DMS 273 (cell line): ENCODE results near the gene SCGB2B2.
"Not testable (repeated sequence)": the region's sequence is repeated elsewhere in the genome, so short reads cannot be mapped to it uniquely, and the experiment has no call there.

Experiments
- DNase-seq: peaks from one replicate; lab custom pipeline; 2025; ENCODE audit not compliant: unreplicated experiment; lab: John Stamatoyannopoulos, UW

The SCGB2B2 gene

DNA sequence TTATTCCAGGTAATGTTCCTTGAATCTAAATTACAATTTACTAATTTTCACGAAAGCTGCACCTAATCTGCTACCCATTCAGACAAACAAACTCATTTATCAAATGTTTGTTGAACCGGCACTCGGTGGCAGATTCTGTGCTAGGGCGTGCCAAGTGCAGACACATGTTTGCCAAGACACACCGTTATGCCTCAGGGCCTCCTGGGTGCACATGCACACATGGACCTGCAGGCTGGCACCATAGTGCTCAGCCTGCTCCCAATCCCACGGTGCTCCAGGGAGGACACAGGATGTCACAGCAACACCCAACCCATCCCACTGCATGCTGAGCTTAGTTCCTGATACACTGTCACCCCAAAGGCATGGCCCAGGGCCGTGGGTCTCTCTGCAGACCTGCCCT is 7.7 kb downstream of the SCGB2B2 start:
- DNase-seq = no peak

DNA sequence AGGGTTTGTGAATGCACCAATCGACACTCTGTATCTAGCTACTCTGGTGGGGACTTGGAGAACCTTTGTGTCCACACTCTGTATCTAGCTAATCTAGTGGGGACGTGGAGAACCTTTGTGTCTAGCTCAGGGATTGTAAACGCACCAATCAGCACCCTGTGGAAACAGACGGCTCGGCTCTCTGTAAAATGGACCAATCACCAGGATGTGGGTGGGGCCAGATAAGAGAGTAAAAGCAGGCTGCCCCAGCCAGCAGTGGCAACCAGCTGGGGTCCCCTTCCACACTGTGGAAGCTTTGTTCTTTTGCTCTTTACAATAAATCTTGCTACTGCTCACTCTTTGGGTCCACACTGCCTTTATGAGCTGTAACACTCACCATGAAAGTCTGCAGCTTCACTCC is 8.3 kb downstream of the SCGB2B2 start:
- not testable (repeated sequence) for DNase-seq

DNA sequence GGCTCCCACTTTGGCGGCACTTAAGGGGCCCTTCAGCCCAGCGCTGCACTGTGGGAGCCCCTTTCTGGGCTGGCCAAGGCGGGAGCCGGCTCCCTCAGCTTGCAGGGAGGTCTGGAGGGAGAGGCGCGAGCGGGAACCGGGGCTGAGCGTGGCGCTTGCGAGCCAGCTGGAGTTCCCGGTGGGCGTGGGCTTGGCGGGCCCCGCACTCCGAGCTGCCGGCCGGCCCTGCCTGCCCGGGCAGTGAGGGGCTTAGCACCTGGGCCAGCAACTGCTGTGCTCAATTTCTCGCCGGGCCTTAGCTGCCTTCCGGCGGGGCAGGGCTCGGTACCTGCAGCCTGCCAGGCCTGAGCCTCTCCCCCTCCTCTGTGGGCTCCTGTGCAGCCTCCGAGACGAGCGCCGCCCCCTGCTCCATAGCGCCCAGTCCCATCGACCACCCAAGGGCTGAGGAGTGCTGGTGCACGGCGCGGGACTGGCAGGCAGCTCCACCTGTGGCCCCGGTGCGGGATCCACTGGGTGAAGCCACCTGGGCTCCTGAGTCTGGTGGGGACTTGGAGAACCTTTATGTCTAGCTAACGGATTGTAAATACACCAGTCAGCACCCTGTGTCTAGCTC is 8.8 kb downstream of the SCGB2B2 start:
- DNase-seq = peak; percentile 18

DNA sequence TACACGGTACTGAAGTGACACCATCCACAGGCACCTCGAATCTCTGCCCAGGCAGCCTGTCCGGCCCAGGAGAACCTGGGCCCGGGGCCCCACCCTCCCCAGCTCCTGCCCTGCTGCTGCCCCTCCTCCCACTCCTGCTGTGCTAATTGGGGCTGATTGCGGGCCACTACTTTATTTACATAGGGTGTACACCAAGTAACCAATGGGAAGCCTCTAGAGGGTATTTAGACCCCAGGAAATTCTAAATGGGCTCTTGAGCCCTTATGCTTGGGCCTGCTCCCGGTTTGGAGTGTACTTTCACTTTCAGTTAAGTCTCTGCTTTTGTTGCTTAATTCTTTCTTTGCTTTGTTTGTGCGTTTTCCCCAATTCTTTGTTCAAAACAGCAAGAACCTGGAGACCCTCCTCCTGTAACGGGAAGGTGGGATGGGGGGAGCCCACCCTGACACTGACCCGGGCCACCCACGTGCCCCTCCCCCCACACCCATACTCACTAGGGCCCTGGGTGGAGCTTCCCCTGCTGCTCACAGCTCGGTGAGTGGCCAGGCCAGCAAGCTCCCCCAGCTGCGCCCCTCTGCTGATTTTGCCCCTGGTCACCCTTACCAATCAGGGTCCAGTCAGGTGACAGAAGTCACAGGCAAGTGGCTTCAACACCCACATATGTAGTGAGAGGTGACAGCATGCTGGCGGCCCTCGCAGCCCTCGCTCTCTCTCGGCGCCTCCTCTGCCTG is 9.4 kb downstream of the SCGB2B2 start:
- peak; percentile 67 for DNase-seq

DNA sequence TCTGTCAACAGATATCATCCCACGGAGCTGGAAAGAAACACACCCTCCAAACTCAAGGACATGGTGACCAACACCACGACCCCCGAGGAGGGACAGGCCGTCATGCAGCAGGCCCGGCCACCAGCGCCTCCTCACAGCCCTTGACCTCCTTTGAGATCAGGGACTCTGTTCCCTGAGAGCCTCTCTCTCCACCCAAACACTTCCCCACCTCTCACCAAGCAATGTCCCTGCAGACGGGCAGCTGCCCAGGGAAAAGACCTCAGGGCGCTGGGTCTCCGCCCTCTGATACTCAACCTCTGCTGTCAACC is 10.0 kb downstream of the SCGB2B2 start:
- DNase-seq = no peak

DNA sequence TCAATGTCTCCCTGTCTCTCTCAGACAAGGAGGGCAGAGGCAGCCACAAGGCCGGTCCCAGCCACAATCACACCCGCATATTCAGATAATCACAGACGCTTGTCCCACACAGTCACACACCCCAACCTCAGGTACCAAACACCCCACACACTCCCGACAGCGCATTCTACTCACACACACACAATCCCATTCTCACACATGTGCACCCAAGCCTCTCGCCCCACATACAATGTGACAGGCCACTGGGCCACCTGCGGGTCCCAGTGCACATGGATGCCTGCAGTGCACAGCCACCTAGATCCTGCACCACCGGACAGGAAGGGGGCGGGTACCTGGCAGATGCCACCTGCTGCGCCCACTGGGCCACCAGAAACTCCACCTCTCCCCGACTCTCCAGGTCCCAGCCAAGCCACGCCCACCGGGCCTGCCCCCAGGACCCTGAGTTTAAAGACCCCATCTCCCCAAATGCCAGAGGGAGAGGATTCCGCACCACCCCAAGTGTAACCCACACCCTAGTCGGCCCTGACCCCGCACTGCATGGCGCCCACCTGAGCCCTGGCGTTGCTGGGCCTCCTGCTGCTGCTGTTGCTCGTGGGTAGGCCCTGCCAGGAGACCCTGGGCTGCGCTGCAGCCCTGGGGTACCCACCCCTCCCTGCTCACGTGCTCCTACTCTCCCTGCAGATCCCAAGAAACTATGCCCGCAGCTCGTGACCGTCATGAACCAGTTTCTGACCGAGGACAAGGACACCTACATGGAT is 10.6 kb downstream of the SCGB2B2 start:
- no peak for DNase-seq

DNA sequence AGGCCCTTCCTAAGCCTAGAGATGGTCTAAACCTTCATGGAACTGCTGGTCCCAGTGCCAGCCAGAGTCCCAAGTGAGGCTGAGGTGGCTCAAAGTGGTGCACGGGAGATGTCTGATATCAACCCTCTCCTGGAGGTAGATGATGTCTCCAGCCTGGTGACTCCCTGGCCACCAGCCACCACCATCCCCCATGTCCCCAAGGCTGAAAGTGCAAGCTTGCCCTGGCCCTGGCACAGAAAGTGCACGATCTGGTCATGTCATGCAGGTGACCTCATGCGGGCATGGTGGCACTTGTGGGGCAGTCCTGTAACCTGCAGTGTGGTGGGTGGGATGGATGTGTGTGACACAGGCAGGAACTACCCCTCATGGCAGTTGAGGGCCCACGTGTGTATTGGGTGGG is 11.7 kb downstream of the SCGB2B2 start:
- DNase-seq = not testable (repeated sequence)

DNA sequence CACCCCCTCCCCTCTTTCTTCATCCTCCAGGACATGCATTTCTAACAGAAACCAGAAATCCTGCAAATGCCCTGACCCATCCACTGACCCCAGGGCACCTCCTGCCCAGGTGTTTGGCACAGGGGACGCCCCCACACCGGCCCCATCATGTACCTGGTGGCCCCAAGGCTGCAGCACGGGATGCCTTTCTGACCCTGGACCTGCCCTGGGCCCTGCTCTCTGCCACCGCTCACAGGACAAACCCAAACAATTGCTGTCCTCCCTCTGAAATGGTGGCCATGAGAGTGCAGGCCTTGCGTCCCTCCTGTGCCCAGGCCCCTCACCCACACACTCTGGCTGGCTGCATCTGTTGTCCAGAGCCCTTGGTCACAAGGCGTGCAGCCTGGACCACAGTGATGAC is 12.1 kb downstream of the SCGB2B2 start:
- DNase-seq = no peak

DNA sequence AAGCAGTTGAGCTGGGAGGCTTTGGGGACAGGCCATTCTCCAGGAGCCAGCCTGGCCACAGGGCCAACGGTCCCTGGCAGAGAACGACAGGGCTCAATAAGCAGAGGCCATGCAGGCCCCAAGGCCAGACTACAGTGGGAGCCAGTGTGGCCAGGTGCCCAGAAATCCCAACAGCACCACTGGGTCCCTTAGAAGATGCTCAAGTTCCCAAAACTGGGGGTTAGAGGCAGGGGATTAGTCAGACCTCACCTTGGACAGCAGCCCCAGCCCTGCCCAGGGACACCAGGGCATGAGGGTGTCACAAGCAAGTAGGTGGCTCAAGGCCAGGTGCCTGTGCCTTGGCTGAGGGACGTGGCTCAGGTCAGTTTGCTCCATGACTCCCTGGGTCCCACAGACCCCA is 12.8 kb downstream of the SCGB2B2 start:
- no peak for DNase-seq

DNA sequence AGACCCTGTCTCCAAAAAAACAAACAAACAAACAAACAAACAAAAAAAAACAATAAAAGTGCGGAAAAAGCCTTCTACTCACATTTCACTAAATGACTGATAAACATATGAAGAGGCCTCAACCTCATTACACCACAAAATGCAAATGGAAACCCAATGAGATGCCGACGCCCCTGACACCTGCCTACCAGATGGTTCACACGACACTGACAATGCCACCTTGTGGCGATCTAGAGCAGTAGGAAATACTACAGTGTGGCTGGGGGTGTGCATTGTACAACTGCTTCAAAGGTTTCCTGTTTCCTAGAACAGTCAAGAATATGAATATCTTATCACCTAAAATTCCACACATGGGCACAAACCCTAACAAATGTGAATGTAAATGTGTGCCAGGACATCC is 14.0 kb downstream of the SCGB2B2 start:
- DNase-seq = peak; percentile 84

DNA sequence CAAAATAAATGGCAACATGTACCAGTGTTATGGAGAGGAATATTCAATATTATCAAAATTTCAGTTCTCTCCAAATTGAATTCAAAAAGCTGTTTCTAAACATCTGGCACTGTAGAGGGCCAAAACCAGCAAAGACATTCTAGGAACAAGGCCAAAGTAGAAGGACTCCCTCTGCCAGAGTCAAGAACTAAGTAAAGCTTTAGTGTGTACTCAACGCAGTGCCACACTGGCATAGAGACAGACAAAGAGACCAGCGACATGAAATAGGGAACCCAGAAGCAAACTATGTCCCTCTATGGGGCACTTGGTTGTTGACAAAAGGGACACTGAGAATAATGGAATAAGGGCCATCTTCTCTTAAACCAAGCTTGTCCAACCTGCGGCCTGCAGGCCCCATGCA is 15.6 kb downstream of the SCGB2B2 start:
- peak; percentile 34 for DNase-seq

DNA sequence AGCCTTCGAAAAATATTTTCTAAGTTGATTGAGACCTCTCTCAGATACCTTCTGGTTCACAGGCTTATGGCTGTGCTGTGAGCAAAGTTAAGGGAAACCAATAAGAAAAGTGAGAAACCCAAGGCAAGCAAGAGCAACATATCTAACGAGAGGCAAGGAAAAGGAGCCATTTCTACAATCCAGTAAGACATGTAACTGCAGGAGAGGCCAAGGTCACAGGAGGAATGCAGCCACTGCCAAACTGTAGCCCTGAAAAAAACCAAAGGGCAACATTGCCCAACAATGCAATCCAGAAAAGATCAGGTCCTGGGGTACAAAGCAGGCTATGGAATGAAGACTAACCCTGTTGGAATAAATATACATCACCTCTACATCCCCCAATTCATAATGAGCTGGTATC is 21.3 kb downstream of the SCGB2B2 start:
- DNase-seq = no peak

DNA sequence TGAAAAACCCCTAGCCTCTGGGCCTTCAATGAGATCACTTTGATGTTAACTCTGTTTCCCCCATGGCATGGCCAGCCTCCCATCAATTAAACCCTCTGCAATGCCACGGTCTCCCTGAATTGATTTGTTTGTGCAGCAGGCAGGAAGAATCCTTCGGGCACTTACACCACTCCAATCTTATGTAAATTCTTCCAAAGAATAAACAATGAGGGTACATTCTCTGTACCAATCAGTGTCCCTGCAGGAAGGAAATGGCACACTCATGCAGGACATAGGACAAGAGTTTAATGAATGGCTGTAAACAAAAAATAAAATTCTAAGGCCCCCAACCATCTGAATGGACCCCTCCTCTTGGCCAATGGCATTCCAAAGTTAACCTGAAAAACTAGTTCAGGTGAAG is 22.2 kb downstream of the SCGB2B2 start:
- no peak for DNase-seq

DNA sequence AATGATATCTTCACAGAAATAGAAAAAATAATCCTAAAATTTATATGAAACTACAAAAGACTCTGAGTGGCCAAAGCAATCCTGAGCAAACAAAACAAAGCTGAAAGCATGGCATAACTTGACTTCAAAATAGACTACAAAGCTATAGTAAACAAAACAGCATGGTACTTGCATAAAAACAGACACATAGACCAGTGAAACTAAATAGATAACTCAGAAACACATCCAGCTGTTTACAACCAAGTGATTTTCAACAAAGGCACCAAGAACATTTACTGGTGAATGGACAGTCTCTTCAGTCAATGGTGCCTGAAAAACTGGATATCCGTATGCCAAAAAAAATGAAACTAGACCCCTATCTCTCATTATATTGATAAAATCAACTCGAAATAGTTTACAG is 25.2 kb downstream of the SCGB2B2 start:
- no peak for DNase-seq

DNA sequence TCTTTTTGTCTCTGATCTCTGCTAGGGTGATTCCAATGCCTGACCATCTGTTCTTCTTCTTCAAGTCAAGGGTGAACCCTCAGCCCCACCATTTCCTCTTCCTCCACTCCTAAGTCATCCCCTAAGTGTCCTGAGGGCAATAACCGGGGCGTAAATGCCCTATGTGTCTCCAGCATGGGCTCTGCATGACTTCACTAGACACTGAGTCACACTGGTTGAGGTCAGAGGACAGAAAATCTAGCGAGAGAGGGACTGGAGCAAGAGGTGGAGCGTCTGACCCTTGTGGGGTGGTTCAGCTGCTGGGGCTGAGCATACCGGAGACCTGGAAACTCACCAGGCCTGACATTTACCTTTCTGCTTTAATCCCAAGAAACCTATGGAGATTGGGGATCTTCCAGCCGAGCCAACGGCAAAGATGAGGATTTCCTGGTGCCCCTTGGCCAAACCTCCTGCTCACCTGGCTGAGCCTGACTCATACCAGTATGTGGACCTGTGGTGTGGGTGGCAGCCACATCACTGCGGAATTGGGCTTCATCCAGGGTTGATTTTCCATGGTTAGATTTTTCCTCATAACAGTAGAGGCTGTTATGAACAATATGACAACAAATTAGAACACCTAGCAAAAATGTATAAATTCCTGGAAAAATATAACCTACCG is 26.9 kb downstream of the SCGB2B2 start:
- no peak for DNase-seq

DNA sequence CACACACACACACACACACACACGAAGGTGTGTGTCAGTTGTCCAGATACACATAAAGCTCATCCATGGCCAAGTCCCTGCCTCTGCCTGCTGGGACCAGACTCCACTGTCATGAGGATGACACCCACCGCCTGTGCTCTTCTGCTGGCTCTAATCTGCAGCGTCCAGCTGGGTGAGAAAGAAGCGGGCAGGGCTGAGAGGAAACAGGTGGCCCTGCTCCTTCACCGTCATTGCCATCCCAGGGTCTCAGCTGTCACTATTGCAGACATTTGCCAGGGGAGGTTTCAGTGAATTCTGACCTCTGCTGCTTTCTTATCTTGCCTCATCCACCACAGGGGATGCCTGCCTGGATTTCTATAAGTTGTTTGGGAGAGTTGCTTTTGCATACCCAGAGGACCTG is 31.4 kb downstream of the SCGB2B2 start:
- no peak for DNase-seq

DNA sequence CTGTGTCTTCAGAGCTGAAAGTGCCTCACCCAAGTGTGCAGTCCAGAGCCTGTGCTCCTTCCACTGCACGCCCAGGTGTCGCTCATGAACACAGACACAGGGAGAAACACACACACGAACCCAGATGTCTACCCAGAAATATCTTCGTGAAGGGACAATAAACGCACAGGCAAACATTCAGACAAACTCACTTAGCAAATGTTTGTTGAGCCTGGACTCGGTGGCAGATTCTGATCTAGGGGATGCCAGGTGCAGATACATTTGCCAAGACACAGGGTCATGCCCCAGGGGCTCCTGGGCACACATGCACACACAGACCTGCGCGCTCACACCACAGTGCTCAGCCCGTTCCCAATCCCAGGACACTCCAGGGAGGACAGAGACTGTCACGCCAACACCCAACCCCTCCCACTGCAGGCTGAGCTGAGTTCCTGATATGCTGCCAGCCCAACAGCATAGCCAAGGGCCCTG is 31.9 kb downstream of the SCGB2B2 start:
- DNase-seq = no peak

DNA sequence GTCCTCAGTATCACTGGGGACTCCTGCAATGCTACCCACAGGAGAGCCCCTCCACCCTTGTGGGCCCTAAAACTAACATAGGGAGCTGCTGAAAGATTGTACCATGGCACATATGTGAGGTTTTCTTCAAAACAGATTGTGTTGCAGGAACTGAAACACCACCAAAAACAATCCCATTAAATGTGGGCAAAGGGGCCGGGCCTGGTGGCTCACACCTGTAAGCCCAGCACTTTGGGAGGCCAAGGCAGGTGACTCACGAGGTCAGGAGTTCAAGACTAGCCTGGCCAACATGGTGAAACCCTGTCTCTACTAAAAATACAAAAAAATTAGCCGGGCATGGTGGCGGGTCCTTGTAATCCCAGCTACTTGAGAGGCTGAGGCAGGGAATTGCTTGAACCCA is 34.7 kb downstream of the SCGB2B2 start:
- no peak for DNase-seq

DNA sequence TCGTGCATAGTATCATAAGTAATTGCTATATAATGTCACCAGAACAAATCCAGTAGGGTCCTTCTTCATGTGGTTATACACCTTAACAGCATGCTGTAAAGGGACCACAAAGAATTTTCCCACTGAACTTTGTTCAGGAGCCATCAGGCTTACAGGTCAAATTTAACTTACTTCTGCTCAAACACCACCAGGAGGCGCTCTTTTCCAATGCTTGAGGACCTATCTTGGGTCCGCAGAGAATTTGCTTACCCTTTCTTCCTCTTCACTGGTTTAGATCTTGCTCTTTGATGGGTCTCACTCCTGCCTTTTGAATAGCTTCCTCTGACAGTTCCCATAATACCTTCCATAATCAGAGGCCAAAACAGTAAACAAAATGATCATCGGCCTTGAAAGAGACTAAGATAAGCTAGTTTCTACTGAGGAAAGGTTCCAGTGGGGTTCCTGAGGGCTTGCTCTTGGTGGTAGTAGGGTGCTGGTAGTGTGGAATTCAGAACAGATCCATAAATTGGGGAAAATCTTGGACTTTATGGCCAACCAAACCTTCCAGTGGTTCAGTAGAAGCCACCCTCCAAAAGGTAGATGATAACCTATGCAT is 37.4 kb downstream of the SCGB2B2 start:
- DNase-seq = peak; percentile 90

DNA sequence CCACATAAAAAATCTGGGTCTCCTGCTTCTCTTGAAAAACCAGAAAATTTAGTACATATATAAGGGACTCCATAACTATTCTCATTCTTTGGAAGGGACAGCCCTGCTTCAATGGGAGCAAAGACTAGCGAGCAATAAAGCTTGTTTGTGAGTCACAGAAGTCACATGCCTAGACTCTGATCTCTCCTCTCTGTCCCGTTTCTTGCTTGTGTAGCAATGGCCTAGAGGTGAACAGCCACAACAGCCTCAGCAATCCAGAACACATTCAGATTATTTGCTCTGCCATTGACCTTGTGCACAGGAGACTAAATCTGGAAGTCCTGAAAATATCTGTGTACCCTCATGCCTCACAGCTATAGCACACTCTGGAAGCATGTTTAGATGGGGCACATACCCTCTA is 43.2 kb downstream of the SCGB2B2 start:
- DNase-seq = no peak
